Measurements from ENCODE around the gene SLC5A4. TPM values are rescaled to one million over a fixed set of nuclear protein-coding genes. Genes with fewer than 3 reads are reported as not detected.

Gene SLC5A4
- total RNA-seq, 1 donor from 2014 or later, result not detected

DNA sequence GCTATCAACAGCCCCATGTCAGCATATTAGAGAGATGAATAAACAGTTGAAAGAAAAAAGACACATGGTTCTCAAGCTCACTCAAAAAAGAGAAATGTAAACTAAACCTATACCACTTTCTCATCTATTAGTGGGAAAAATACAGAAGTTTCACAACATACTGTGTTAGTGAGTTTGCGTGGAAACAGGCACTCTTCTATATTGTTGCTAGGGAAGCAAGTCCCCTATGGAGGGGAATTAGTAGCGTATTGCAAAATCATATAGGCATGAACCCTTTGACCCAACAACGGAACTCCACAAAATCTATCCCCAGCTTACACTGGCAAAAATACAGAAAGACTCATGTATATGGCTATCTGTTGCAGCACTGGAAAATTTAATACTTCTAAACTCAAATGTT, 36.1 kb downstream of the SLC5A4 start:
- TF ChIP-seq, protein P1, sequence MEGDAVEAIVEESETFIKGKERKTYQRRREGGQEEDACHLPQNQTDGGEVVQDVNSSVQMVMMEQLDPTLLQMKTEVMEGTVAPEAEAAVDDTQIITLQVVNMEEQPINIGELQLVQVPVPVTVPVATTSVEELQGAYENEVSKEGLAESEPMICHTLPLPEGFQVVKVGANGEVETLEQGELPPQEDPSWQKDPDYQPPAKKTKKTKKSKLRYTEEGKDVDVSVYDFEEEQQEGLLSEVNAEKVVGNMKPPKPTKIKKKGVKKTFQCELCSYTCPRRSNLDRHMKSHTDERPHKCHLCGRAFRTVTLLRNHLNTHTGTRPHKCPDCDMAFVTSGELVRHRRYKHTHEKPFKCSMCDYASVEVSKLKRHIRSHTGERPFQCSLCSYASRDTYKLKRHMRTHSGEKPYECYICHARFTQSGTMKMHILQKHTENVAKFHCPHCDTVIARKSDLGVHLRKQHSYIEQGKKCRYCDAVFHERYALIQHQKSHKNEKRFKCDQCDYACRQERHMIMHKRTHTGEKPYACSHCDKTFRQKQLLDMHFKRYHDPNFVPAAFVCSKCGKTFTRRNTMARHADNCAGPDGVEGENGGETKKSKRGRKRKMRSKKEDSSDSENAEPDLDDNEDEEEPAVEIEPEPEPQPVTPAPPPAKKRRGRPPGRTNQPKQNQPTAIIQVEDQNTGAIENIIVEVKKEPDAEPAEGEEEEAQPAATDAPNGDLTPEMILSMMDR (IDR thresholded peaks at IDR 0.05; ENCODE audit: unreplicated experiment), result no peak
- DNase-seq (ENCODE audit: low spot score, unreplicated experiment), result no peak
- Mint-ChIP-seq H3K4me1 (ENCODE audit: low read depth) (peaks cover 8% of the 10 kb centered on the region), H3K4me3 (ENCODE audit: low read depth) (no peak overlapping the region), H3K27me3 (no peaks in the 10 kb centered on the region), H3K9me3 (ENCODE audit: low read depth) (no peaks in the 10 kb centered on the region), H3K36me3 (ENCODE audit: insufficient read depth) (no peaks in the 10 kb centered on the region), H3K27ac (no peak overlapping the region)

DNA sequence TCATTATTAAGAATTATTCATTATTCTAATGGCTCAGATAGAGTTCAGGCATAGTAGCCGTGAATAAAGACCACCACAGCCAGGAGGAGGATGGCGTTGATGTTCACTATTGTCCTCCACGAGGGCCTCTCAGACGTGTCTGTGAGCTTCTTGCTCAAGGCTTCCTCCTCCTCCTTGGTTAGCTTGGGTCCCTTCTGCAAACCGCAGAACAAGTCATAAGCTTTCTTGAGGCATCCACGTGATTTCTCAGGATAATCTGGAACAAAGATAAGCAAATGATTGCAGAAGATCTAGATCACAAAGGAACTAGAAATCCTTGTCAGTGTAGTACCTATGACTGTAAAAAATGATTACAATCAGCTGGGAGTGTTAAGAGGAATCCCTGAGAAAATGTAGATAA, 36.7 kb downstream of the SLC5A4 start:
- no peak overlapping the region for H3K4me3 Mint-ChIP-seq (ENCODE audit: low read depth)
- H3K27me3 Mint-ChIP-seq, result no peaks in the 10 kb centered on the region
- peaks cover 8% of the 10 kb centered on the region for H3K4me1 Mint-ChIP-seq (ENCODE audit: low read depth)
- no peak overlapping the region for H3K27ac Mint-ChIP-seq
- TF ChIP-seq, protein P1 (IDR thresholded peaks at IDR 0.05; ENCODE audit: unreplicated experiment), result no peak
- no peak for DNase-seq (ENCODE audit: low spot score, unreplicated experiment)
- no peaks in the 10 kb centered on the region for H3K36me3 Mint-ChIP-seq (ENCODE audit: insufficient read depth)
- H3K9me3 Mint-ChIP-seq (ENCODE audit: low read depth), result no peaks in the 10 kb centered on the region

DNA sequence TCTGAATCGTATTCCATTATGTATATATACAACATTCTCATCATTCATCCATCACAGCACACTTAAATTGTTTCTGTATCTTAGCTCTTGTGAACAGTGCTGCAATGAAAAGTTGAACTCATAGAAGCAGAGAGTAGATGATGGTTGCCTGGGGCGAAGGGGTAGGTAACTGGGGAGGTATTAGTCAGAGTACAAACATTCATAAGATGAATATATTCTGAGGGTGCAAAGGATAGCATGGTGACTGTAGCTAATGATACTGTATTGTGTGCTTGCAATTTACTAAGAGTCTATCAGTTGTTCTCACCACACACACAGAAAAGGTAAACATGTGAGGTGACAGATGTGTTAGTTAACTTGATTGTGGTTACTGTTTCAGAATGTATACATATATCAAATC, 37.7 kb downstream of the SLC5A4 start:
- TF ChIP-seq, protein P1 (IDR thresholded peaks at IDR 0.05; ENCODE audit: unreplicated experiment), result no peak
- Mint-ChIP-seq H3K4me1 (ENCODE audit: low read depth) (peaks cover 8% of the 10 kb centered on the region), H3K9me3 (ENCODE audit: low read depth) (no peaks in the 10 kb centered on the region), H3K36me3 (ENCODE audit: insufficient read depth) (no peaks in the 10 kb centered on the region), H3K27me3 (no peaks in the 10 kb centered on the region), H3K4me3 (ENCODE audit: low read depth) (no peak overlapping the region), H3K27ac (no peak overlapping the region)
- no peak for DNase-seq (ENCODE audit: low spot score, unreplicated experiment)

DNA sequence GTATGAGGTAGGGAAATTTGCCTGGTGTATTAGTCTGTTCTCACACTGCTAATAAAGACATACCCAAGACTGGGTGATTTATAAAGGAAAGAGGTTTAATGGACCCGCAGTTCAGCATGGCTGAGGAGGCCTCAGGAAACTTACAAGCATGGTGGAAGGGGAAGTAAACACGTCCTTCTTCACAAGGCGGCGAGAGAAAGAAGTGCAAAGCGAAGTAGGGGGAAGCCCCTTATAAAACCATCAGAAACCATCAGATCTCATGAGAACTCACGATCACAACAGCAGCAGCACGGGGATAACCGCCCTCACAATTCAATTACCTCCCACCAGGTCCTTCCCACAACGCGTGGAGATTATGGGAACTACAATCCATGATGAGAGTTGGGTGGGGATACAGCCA, 38.2 kb downstream of the SLC5A4 start:
- Mint-ChIP-seq H3K27me3 (no peaks in the 10 kb centered on the region), H3K4me1 (ENCODE audit: low read depth) (peaks cover 8% of the 10 kb centered on the region), H3K4me3 (ENCODE audit: low read depth) (no peak overlapping the region), H3K27ac (no peak overlapping the region), H3K9me3 (ENCODE audit: low read depth) (no peaks in the 10 kb centered on the region), H3K36me3 (ENCODE audit: insufficient read depth) (no peaks in the 10 kb centered on the region)
- DNase-seq (ENCODE audit: low spot score, unreplicated experiment), result no peak
- TF ChIP-seq, protein P1 (IDR thresholded peaks at IDR 0.05; ENCODE audit: unreplicated experiment), result no peak

DNA sequence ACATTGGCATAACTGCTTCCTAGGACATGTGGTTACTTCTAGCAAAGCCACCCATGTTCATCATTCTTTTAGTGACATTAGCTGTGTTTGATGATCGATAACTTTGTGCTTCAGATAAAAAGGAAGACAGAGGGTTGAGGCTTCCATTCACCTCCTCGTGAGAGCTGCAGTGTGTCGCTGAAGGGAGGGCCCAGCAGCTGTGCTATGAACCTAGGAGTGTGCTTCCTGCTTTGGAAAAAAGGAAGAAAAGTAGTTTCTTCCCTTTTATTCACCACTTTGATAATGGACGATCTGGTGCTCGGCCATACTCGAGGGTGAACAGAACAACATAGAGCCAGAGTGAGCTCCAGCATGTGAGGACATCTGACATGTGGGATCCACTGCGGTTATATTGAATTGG, 44.1 kb downstream of the SLC5A4 start:
- Mint-ChIP-seq H3K4me1 (ENCODE audit: low read depth) (no peaks in the 10 kb centered on the region), H3K9me3 (ENCODE audit: low read depth) (no peaks in the 10 kb centered on the region), H3K27ac (no peak overlapping the region), H3K4me3 (ENCODE audit: low read depth) (no peak overlapping the region), H3K36me3 (ENCODE audit: insufficient read depth) (no peaks in the 10 kb centered on the region), H3K27me3 (peaks cover 9% of the 10 kb centered on the region)
- no peak for DNase-seq (ENCODE audit: low spot score, unreplicated experiment)
- TF ChIP-seq, protein P1 (IDR thresholded peaks at IDR 0.05; ENCODE audit: unreplicated experiment), result no peak

Data from progenitor cell of endocrine pancreas (in vitro differentiated cells).